ENCODE data around the gene IMP3. TPM values are rescaled to one million over a fixed set of nuclear protein-coding genes. Genes with fewer than 3 reads are reported as not detected.

The IMP3 gene
- polyA plus RNA-seq, 5 donors = 39.7 to 54.6 (median 43.0) TPM

GRCh38 chr15:75674366-75674765, 34.3 kb upstream of the IMP3 start:
- no peak for DNase-seq

GRCh38 chr15:75673426-75674235, 33.6 kb upstream of the IMP3 start:
- DNase-seq = peak in 1 of 2 donors; percentile 50

DNA sequence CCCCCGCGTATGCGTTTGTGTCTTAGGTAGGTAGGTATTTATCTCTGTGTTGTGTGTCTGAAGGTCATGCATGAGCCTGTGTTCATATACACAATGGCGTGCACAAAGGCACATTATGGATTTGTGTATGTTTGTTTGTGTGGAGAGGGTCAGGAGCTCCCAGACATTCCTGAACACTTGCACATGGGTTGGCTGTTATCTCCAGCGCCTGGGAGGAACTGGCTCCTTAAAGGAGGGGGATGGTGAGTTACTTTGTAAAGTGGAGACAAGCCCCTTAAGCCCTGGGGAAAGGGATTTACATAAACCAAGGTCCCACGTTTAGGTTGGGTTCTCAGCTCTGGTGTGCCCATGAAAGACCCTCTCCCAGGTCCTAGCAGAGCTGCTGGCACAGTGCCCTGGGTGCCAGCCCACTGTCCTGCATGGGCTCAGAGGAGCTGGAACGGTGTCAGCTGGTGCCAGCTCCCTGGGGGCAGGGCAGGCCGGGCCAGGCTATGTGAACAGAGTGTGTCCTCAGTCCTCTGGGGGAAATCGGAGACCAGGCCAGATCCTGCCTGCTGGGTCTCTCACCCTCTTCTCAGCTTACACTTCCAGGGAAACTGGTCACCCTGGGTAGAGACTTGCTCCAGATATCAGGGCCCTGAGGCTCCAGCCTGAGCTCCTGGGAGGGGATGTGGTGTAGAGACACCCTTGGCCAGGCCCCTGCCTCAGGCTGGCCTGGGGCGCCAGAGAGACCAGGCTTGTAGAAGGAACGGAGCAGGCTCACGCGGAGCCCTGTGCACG, 32.8 kb upstream of the IMP3 start:
- peak; percentile 44 to 54 for DNase-seq

GRCh38 chr15:75671730-75672602, 31.9 kb upstream of the IMP3 start:
- DNase-seq = no peak

DNA sequence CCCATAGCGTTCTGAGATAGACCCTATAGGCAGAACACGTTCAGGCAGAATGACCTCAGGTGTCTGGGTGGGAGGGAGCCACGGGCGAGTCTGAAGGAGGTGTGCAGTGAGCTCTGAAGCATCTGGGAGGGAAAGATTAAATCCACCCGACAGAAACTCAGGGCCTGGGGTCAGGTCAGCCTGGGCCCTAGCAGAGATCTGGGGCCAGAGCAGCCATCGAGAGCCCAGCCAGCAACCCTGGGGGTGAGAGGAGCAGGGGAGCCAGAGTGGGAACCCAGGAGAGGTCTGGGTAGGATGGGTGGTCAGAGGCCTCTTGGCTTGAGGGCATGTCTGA, 29.8 kb upstream of the IMP3 start:
- no peak for DNase-seq

DNA sequence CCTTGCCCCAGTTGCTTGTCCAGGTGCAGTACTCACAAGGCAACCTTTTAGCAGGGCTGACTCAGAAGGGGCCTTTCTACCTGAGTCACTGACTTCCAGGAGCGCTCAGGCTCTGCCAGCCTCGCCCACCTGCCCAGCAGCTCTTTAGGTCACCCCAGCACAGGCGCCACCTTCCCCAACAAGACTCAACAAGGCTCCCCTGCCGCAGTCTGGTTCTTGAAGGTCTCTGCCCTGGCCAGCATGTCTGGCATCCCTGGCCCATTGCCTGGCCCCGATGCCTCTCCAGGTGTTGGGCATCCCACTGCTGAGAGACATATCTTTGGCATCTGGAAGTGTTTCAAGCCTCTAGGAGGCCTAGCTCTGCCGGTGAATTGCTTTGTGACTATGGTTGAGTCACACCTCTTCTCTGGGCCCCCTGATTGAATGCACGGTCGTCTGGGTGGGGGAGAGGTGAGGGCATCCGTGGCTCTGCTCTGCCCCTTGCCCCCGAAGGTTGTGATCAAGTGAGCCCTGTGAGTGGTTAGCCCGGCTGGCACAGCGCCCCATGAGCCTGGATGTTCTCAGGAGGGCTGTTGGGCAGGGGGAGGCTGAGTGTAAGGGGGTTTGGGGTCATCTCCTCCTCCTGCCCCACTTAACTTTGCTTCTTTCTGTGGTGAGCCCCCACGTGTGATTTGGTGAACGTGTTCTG, 29.3 kb upstream of the IMP3 start:
- DNase-seq = no peak

DNA sequence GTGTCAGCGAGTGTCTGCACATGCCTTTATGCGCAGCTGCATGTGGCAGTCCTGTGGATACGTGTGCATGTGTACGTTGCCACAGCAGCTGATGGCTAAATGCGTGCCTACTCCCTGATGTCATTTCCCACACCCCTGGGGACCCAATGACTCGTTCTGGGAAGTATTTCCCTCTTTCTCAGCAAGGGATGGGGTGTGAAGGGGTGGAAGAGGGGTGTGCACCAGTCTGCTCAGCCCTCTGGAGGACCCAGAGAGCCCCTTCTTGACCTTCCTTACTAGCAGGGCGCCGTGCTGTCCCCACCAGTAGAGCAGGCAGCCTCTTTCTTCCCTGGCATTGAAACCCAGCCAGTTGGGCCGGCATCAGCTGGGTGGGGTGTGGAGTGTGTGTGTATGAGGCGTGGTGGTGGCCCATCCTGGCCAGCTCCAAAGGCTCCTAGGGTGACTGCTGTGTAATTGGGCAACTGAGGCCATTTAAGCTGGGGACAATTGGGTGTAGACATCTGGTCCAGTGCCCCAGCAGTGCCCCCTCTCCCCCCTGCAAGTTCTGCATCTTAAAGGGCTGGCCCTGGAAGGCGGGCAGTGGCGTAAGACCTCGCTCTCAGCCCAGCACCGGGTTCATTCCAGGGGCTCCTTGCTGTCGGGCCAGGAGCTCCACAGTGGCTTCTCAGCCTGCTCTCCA, 26.9 kb upstream of the IMP3 start:
- no peak for DNase-seq

DNA sequence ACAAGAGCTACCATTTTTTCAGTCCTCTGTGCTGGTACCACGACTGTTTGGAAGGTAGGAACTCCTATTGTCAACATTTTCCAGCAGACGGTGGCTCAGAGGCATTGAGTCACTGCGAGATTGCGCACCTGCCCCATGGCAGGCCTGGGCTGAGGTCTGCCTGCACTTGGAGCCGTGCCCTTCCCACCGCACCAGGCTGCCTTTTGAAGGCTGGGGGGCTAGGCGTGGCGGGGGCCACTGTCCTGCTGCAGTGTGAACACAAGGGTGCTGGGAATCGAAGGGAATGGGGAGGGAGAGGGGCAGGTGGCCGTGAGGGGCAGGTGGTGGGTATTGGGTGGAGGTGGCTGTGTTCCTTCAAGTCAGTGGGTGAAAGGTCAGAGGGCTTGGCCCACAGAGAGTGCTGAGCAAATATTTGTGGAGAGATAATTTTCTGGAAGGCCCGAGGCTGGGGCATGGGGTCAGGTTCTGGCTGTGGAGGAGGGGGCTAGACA, 24.0 kb upstream of the IMP3 start:
- DNase-seq = no peak

GRCh38 chr15:75662823-75663519, 22.9 kb upstream of the IMP3 start:
- no peak for DNase-seq

DNA sequence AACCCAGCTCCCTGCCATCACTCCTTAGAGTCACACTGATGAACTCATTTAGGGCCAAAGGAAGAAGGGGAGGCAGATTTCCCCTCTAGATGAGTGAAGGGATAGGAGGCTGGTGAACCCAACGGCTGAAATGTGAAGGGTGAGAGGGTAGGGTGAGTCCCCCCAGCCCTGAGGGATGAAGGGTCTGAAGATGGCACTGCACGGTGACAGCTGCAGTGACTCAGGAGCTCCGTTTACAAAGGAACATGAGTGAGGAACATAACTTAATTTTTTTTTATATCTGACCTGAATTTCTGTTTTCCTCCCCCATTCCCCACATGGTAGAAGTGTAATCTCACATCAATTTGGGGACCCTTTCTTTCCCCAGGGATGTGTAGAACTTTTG, 21.7 kb upstream of the IMP3 start:
- DNase-seq = no peak

DNA sequence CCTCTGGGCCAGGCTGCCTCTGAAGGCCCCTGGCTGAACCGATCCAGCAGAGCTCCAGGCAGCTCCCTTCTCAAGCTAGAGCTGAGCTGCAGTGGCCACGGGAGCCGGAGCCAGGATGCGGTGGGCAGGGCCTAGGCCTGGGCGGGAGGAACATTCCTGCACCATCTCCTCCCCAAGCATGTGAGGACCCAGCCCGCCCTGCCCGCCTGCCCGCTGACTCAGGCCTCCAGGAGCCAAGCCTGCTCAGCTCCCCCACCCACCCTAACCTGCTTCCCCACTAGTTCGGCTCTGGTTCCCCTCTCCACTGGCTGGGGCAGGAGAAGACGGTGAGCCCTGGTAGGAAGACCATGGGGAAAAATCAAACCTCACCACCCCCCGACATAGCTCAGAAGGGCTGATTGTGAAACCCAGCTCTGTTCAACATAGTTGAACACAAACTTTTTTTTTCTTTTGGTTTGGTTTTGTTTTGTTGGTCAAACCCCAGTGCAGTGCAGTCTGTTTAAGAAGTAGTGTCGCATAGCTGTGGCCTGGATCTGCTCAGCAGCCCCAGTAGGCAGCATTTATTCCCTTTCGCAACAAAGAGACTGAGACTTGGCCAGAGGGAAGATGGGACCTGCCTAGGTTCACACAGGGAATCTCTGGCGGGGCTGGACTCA, 21.2 kb upstream of the IMP3 start:
- peak; percentile 60 for DNase-seq

DNA sequence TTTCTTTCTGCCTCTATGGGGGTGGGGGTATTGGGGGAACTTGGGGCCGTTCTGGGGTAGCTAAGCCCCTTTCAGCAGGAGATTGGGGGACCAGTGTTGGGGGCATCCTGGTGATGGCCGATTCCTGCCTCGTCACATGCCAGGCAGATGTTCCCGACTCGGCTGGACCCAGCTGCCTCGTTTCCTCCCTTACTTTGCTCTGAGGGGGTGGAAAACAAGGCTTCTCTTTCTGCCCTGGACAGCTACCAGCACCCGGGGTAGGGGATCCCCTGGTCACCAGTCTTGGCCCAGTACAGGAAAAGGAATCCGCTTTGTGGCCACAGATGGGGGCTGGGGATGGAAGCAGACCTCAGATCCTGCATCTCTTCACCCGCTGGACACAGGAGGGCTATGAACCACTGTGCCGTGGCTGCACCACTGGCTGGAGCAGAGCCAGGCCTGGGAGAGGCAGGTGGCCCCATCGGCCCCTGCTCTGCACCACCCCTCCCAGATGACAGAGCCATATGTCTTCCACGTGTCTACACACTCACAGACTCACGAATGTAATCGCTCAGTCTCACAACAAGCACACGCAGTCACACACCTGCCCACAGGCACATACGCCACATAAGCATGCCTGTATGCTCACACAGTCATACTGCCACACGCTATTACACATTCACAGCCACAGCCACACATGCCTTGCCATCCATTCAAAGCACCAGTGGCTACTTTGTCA, 20.1 kb upstream of the IMP3 start:
- no peak for DNase-seq

DNA sequence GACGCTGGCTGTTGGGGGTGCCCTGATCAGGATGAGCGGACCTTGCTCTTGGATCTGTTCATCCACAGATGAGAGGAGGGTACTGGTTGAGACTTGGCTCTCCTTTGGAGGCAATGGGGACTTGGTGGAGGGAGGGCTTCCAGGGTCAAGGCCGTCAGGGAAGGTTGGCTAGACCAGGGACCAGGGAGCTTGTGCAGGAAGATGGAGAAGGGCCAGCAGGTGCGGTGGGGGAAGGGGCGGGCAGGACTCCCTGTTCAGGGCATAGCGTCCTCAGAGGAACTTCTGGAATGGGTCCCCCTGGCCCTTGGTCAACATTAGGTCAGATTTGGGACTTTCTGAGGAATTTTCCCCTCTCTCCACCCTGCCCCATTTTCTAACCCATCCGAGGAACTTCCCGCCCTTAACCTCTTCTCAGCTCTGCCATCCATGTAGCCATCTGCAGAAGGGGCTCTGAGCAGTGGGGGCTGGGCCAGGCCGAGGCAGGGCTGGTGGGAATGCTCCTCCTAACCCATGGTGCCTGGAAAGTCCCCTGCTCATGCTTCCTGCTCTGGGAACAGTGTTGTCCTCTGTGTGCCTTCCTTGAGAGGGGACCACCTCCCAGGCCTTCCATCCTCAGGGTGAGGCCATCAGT, 19.2 kb upstream of the IMP3 start:
- DNase-seq = no peak

- DNase-seq = no peak
Observed at GRCh38 chr15:75656813-75657212, 16.8 kb upstream of the IMP3 start.

DNA sequence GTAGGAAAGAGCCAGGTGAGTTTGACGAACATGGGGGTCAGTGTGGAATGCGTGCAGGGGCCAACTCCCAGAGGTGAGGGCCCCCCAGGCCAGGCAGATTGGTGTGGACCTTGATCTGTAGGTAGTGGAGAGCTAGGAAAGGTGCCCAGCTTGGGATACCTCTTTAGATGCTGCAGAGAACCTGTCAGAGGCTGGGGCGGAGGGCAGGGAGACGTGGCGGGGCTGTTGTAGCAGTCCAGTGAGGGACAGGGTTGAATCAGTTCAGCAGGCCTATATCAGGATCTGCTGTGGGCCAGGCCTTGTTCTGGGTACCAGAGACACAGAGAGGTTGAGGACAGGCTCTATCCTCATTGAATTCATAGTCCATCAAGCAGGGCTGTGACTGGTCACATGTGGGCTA, 16.3 kb upstream of the IMP3 start:
- no peak for DNase-seq

DNA sequence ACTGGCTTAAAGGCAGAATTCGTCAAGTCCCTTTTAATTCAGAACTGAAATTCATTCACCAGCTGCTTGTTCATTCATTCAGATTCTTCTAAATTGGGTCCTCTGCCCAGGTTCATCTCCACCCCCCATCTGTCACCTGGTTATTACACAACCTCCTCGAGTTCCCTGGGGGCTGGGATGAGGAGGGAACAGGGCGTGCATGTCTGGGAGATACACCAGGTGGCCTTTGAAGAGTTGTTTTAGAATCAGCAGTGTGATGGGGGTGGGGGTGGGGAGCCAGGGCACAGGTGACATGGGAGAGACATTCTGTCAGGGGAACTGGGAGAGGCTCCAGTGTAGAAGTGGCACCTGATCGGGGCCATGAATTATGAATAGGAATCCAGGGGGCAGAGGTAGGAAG, 15.9 kb upstream of the IMP3 start:
- no peak for DNase-seq

- no peak for DNase-seq
Observed at GRCh38 chr15:75654201-75654907, 14.3 kb upstream of the IMP3 start.

GRCh38 chr15:75653347-75653913, 13.4 kb upstream of the IMP3 start:
- no peak for DNase-seq
